ENCODE data around the gene EFEMP2.

DNA sequence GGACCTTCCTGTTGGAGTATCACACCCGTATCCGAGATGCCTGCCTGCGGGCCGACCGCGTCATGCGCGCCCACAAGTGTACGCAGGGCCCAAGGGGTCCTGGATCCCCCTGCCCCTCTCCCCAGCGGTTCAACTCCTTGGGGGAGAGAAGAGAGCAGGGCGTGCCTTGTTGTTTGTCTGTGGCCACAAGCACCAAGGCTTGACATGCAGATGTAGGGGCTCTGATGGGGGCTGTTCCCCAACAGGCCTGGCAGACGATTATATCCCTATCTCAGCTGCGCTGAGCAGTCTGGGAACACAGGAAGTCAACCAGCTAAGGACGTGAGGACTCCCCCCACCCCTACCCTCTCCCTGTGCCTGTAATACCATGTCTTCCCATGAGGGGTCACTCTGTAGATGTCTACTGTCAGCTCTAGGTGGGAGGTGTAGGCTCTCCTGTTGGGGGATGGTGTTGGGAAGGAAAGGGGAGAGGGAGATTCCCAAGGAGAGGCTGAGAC is 21.5 kb downstream of the EFEMP2 start:
- TF ChIP-seq, protein P1, sequence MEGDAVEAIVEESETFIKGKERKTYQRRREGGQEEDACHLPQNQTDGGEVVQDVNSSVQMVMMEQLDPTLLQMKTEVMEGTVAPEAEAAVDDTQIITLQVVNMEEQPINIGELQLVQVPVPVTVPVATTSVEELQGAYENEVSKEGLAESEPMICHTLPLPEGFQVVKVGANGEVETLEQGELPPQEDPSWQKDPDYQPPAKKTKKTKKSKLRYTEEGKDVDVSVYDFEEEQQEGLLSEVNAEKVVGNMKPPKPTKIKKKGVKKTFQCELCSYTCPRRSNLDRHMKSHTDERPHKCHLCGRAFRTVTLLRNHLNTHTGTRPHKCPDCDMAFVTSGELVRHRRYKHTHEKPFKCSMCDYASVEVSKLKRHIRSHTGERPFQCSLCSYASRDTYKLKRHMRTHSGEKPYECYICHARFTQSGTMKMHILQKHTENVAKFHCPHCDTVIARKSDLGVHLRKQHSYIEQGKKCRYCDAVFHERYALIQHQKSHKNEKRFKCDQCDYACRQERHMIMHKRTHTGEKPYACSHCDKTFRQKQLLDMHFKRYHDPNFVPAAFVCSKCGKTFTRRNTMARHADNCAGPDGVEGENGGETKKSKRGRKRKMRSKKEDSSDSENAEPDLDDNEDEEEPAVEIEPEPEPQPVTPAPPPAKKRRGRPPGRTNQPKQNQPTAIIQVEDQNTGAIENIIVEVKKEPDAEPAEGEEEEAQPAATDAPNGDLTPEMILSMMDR (IDR thresholded peaks at IDR 0.05): peak in 4 of 7 experiments; percentile 17 to 38 (median 26)
- TF ChIP-seq POLR2A (IDR thresholded peaks at IDR 0.05): no peak
